Activated CD8-positive, alpha-beta memory T cell treated with anti-CD3 and anti-CD28 coated beads, Interleukin-2, amount 10 ng/mL, durations not matched to agents 7 days and 5 days (primary cell): Measurements from ENCODE around the gene MEF2D. TPM values are rescaled to one million over a fixed set of nuclear protein-coding genes. Genes with fewer than 3 reads are reported as not detected.
A peak's percentile ranks its signal among the peaks of the same experiment; 100 is the strongest.

Experiments used
- ATAC-seq: fragments of 150-1000 bp; cut with Tn5 transposase; one replicate; pipeline ENCODE4 v1.10.0; 2021; ENCODE audit warnings: moderate library complexity
- CTCF ChIA-PET: fragments of 350-600 bp; sonication (Branson Sonifier 250); formaldehyde crosslinking; loops from one replicate; lab custom pipeline; 2021; ENCODE audit warnings: antibody characterized with exemption; lab: Charles Lee
- DNase-seq: peaks from one replicate; pipeline ENCODE4 v3.0.0-alpha.2; 2020
- H3K27ac Mint-ChIP-seq: one replicate; pipeline ENCODE4 v1.8.0; 2021; ENCODE audit warnings: mild to moderate bottlenecking, mixed read lengths
- H3K27me3 Mint-ChIP-seq: one replicate; pipeline ENCODE4 v1.8.0; 2021; ENCODE audit warnings: mixed read lengths
- H3K36me3 Mint-ChIP-seq: one replicate; pipeline ENCODE4 v1.8.0; 2021; ENCODE audit warnings: mild to moderate bottlenecking, mixed read lengths
- H3K4me1 Mint-ChIP-seq: one replicate; pipeline ENCODE4 v1.8.0; 2021; ENCODE audit warnings: mixed read lengths
- H3K4me3 Mint-ChIP-seq: one replicate; pipeline ENCODE4 v1.8.0; 2021; ENCODE audit warnings: mild to moderate bottlenecking, moderate library complexity, mixed read lengths
- H3K9me3 Mint-ChIP-seq: one replicate; pipeline ENCODE4 v1.8.0; 2022; ENCODE audit warnings: low read depth, mixed read lengths
- total RNA-seq, 2 experiments: library from RNA; stranded (reverse); gene quantifications; one replicate each; pipeline ENCODE4 v1.2.3, GENCODE V29; 2021

The MEF2D gene
- total RNA-seq, 2 experiments from 2014 or later, result 57.1 to 63.1 TPM

DNA sequence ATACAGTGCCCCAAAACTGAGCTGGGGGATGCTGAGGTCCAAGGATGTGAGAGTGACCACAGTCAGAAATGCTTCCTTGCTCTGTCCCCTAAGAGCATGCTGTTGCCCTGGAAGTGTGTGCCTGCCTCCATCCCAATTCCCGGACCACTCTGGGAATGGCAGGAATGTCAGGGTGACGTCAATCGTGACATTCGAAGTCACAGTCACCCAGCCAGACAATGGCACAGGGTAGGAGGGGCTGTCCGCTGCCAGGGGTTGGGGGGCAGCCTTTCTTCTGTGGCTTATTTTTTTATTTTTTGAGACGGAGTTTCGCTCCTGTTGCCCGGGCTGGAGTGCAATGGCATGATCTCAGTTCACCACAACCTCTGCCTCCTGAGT is 22.3 kb downstream of the MEF2D start:
- Mint-ChIP-seq H3K27me3 (no peaks in the 10 kb centered on the region), H3K9me3 (no peaks in the 10 kb centered on the region), H3K36me3 (peaks cover 75% of the 10 kb centered on the region), H3K27ac (no peak overlapping the region), H3K4me3 (no peak overlapping the region), H3K4me1 (peaks cover 70% of the 10 kb centered on the region)
- DNase-seq, result no peak
- CTCF ChIA-PET, result interaction anchor here (2.6 to 17.1 kb wide), 2 partner anchors 19 to 130 kb away, joined by 8 to 372 read pairs; partner anchors contain the start of gene MEF2D
- no peak for ATAC-seq

DNA sequence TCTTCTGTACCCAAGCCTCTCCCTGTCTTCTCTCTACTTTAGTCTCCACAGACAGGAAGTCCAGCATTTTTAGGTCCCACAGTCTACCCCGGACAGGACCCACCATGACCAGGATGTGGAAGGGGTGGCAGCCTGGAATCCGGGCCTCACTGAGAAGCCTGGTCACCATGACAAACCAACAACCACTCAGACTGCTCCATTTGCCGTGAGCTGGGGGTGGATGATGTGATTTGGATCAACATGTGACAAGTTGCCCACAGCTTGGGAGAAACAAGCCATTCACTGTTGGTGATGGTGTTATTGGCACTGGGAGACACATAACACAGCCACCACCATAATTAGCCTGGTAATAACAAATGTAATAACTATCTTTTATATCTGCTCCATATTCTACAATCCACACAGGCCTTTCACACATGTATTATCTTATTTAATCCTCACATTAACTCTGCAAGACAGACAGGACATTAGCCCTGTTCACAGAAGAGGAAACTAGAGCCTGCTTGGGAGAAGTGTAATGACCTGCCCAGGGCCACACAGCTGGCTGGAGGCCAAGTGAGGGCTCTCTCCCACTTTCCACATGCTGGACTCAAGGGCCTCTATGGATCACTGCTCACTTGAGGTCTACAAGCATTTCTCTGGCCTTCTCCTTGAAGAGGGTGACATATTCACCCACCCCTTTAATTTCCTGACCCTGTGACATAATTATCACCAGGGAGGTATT is 22.9 kb downstream of the MEF2D start:
- CTCF ChIA-PET, result interaction anchor here (0.8 to 17.1 kb wide), 3 partner anchors 19 to 131 kb away, joined by 3 to 372 read pairs (median 8); partner anchors contain the start of gene MEF2D
- Mint-ChIP-seq H3K27me3 (no peaks in the 10 kb centered on the region), H3K27ac (no peak overlapping the region), H3K4me1 (peaks cover 65% of the 10 kb centered on the region), H3K9me3 (no peaks in the 10 kb centered on the region), H3K36me3 (peaks cover 74% of the 10 kb centered on the region), H3K4me3 (no peak overlapping the region)
- ATAC-seq (no peak), DNase-seq (no peak)

DNA sequence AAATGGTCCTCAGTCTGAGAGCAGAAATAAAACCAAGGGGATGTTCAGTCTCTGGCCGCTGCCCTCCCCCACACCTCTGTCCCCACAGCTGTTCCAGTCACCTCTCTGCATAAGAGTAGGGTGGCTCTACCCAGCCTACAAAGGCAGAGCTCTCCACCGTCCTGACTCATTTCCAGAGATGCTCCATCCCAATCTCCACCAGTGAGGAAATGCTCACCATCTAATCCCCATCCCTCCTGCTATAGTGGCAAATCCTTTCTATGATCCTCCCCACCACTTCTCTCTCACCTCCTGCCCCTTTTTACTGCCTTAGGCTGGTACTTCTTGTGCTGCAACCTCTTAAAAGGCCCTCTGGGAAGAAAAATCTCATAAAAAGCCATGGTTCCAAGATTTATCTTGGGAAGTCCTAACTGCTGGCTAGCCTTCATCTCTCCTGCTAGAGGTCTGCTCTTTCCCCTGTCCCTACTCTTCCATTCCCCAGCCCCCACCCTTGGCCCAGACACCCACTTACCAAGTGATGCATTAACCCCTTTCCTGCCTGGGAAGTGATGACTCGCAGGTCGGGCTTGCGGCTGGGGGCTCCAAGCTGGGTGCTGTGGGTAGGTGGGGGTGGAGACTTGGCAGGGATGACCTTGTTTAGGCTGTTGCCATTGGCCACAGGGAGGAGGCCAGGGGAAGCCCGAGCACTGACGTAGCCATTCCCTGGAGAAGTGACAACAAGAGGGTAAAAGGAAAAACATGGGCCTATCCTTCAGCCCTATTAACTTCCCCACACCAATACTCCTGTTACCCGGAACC is 23.9 kb downstream of the MEF2D start:
- Mint-ChIP-seq H3K4me3 (no peak overlapping the region), H3K4me1 (peaks cover 55% of the 10 kb centered on the region), H3K27ac (peak overlapping the region; percentile 3), H3K36me3 (peaks cover 68% of the 10 kb centered on the region), H3K9me3 (no peaks in the 10 kb centered on the region), H3K27me3 (no peaks in the 10 kb centered on the region)
- CTCF ChIA-PET, result interaction anchor here (0.8 to 17.1 kb wide), 3 partner anchors 20 to 132 kb away, joined by 3 to 372 read pairs (median 8); partner anchors contain the start of gene MEF2D
- DNase-seq, result no peak
- no peak for ATAC-seq

DNA sequence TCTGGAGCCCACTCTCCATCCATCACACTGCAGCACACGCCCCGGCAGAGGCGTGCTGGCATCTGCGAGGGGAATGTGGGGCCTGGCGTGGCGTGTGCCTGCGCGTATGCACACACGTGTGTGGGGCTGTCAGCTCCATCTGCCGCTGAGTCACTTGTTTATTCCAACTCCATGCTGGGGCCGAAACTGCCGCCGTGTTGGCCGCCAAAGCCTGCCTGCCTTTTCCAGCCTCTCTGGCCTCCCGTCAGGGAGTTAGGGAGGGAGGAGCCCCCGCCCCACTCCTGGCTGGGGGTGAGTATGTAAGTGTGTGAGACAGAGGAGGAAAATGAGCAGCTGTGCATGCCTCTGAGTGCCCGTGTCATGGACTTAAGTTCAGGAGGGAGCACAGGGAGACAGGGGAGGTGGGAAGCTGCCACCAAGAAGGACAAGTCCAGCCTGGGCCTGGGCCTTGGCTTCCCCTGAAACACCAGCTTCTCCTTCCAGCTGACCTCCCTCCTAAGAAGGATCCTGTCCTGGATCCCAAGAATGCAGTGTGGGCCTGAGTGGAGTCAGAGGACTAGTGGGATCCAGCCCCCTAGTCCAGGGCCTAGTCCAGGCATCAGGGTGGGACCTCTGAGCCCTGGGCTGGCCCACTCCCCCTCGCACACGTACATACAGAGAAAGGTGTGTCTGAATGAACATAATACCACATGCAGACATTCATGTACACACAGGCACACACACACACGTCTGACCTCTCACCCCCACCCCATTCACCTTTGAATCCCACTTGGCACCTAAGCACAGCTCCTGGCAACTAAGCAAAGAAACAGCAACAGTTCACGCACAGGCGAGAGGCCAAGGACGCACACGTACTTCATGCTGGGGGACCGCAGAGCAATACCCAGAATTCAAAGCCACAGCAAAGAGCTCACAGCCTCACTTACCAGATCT is 24.7 kb downstream of the MEF2D start:
- peaks cover 62% of the 10 kb centered on the region for H3K36me3 Mint-ChIP-seq
- CTCF ChIA-PET, result no interaction called here
- no peaks in the 10 kb centered on the region for H3K27me3 Mint-ChIP-seq
- peaks cover 46% of the 10 kb centered on the region for H3K4me1 Mint-ChIP-seq
- H3K4me3 Mint-ChIP-seq, result no peak overlapping the region
- ATAC-seq (no peak), DNase-seq (no peak)
- H3K27ac Mint-ChIP-seq, result peak overlapping the region; percentile 26
- H3K9me3 Mint-ChIP-seq, result no peaks in the 10 kb centered on the region

DNA sequence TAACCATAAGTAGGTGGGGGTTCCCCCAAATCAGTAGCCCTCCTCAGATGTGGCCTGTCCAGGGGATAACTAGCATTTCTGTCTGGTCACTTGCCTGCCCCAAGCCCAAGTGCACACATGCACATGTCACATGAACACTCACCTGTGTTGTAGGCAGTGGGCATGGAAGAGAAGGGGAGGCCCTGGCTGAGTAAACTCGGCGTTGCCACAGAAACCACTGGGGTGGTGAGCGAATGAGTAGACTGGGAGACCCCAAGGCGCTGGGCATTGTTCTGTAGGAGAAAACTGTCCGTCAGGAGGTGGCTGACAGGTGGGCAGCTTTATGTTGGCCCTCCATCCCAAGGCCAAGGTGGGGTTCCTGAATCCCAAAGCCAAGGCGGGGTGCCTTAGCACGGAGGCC is 25.6 kb downstream of the MEF2D start:
- Mint-ChIP-seq H3K27me3 (no peaks in the 10 kb centered on the region), H3K4me1 (peaks cover 38% of the 10 kb centered on the region), H3K4me3 (no peak overlapping the region), H3K36me3 (peaks cover 54% of the 10 kb centered on the region), H3K27ac (no peak overlapping the region), H3K9me3 (no peaks in the 10 kb centered on the region)
- CTCF ChIA-PET, result no interaction called here
- DNase-seq (no peak), ATAC-seq (no peak)

DNA sequence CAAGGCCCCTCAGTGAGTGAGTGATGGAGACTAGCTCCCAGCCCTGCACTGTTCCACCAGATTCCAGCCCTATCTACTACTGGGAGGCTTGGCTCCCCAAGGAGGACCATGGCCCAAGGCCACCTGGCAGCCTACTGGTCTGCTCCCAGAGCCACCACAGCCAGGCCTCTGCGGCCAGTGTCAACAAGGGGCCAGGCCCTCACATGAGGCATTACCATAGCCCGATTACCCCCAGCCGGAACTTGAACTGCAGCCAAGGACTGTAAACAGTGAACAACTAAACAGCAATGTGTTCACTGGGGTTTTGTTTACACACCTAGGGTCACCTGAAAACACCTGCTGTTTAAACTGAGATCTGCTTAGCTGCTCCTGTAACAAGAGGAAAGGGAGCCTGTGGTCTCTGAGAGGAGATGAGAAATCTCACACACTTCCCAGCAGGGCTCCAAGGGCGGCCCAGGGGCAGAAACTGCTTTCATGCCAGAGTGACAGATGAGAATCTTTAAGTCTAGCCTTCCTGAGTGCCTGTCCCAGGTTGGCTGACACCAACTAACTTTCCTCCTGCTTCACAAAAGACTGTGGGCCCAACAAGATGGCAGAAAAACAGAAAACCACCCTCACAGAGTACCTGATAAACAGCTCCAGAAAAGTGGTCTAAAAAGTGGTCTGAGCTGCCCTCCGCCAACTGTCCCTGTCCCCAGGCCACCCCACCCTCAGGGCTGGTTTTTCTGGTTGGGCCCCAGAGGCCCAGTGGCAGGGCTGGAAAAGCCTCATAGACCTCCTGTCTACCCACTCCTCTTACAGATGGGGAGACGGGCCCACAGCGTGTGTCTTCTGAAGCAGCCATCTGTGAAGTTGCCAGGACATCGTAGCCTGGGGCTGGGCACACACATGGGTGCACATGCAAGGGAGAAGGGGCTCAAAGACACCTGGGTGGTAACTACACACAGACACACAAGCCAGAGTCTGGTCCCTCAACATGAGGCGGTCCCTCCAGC is 28.8 kb downstream of the MEF2D start:
- Mint-ChIP-seq H3K27ac (no peak overlapping the region), H3K4me3 (no peak overlapping the region), H3K36me3 (peaks cover 45% of the 10 kb centered on the region), H3K4me1 (peaks cover 37% of the 10 kb centered on the region), H3K9me3 (no peaks in the 10 kb centered on the region), H3K27me3 (no peaks in the 10 kb centered on the region)
- ATAC-seq (no peak), DNase-seq (no peak)
- CTCF ChIA-PET, result interaction anchor here (2.1 to 3.8 kb wide), 3 partner anchors 9 to 87 kb away, joined by 6 to 24 read pairs (median 19); no protein-coding TSS in a partner anchor

DNA sequence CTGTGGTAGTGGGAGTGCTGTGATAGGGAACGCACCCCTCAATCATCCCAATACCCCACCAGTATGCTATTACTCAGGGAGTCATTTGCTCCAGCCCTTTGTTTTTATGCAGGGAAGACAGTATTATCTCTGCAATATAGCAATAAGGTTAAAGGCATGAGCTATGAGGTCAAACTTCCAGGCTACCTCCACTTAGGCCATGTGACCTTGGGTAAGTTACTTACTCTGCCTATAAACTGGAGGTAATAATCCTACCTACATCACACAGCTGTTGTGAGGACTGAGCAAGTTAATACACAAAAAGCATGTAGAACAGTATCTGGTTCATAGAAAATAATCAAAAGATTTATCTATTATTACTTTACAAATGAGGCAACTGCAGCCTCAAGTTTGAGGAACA is 30.1 kb downstream of the MEF2D start:
- ATAC-seq (no peak), DNase-seq (no peak)
- CTCF ChIA-PET, result interaction anchor here (1.1 to 3.8 kb wide), 4 partner anchors 9 to 85 kb away, joined by 4 to 24 read pairs (median 12); no protein-coding TSS in a partner anchor
- Mint-ChIP-seq H3K4me1 (peaks cover 23% of the 10 kb centered on the region), H3K9me3 (no peaks in the 10 kb centered on the region), H3K4me3 (no peak overlapping the region), H3K27me3 (no peaks in the 10 kb centered on the region), H3K27ac (no peak overlapping the region), H3K36me3 (peaks cover 33% of the 10 kb centered on the region)

DNA sequence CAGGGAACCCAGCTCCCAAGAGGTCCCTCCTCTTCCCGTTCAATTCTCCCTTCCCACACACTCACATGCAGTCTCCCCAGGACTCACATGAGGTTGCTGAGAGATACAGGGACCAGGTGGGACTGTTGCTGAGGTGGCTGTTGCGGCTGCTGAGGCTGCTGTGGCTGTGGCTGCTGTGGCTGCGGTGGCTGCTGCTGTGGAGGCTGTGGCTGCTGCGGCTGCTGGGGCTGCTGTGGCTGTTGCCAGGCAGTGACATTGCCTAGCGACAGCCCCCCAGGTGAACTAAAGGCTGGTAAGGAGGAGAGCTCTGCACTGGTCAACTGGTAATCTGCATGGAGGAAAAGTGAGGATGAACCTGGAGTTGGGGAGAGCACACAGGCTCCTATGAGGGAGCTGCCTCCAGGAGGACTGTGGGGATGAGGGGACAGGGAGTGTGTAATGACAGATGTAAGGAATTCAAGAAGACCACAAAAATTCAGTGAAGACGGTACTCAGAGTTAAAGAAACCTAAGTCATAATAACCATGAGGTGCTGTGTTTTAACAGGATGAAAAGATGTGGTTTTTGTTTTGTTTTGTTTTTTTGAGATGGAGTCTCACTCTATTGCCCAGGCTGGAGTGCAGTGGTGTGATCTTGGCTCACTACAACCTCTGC is 31.8 kb downstream of the MEF2D start:
- DNase-seq (no peak), ATAC-seq (no peak)
- H3K4me1 Mint-ChIP-seq, result peaks cover 17% of the 10 kb centered on the region
- H3K4me3 Mint-ChIP-seq, result no peak overlapping the region
- H3K27me3 Mint-ChIP-seq, result no peaks in the 10 kb centered on the region
- no peaks in the 10 kb centered on the region for H3K9me3 Mint-ChIP-seq
- H3K27ac Mint-ChIP-seq, result peak overlapping the region; percentile 53
- peaks cover 23% of the 10 kb centered on the region for H3K36me3 Mint-ChIP-seq
- CTCF ChIA-PET, result interaction anchor here (1.2 to 3.8 kb wide), 3 partner anchors 12 to 84 kb away, joined by 4 to 24 read pairs (median 19); no protein-coding TSS in a partner anchor

DNA sequence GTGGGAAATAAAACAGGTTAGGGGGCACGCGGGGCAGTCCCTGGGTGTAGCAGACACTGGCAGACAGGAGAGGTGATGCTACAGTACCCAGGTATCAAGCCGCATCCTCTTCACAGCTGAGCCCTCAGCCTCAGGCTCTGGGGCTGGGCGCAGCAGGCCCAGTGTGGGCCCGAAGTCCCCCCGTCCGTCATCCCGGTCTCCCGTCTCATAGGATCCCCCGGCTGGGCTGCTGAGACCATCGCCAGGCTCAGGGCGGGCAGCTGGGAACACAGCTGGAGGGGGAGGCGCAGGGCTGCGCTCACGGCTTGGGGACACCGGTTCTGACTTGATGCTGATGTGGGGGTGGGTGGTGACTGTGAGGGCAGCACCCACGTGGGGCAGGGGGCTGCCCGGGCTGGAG is 32.7 kb downstream of the MEF2D start:
- no peak for DNase-seq
- no peak for ATAC-seq
- H3K27me3 Mint-ChIP-seq, result no peaks in the 10 kb centered on the region
- no peak overlapping the region for H3K27ac Mint-ChIP-seq
- no peak overlapping the region for H3K4me3 Mint-ChIP-seq
- no peaks in the 10 kb centered on the region for H3K9me3 Mint-ChIP-seq
- peaks cover 17% of the 10 kb centered on the region for H3K36me3 Mint-ChIP-seq
- H3K4me1 Mint-ChIP-seq, result peaks cover 17% of the 10 kb centered on the region
- CTCF ChIA-PET, result interaction anchor here (0.7 kb wide), 1 partner anchor 64 kb away, joined by 3 read pairs; no protein-coding TSS in a partner anchor

DNA sequence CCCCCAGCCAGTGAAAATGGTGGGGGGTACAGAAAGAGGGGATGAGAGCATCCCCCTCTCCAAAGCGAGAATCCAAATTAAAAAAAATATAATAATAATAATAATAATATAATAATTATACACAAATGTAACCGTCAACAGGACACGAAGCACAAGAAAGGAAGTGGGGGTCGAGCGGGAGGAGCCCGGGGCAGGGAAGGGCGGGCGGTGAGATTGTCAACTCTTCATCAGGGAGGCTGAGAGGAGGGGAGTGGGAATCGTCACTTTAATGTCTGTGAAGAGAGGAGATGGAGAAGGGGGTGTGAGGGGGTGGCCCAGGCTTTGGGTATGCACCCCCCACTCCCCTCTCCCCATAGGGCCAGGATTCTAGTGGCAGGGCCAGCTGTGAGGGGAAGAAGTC is 33.2 kb downstream of the MEF2D start:
- H3K4me3 Mint-ChIP-seq, result no peak overlapping the region
- no peaks in the 10 kb centered on the region for H3K27me3 Mint-ChIP-seq
- DNase-seq (no peak), ATAC-seq (no peak)
- no peaks in the 10 kb centered on the region for H3K9me3 Mint-ChIP-seq
- no peak overlapping the region for H3K27ac Mint-ChIP-seq
- peaks cover 17% of the 10 kb centered on the region for H3K36me3 Mint-ChIP-seq
- CTCF ChIA-PET, result interaction anchor here (0.7 to 1.8 kb wide), 2 partner anchors 10 to 65 kb away, joined by 3 to 5 read pairs; no protein-coding TSS in a partner anchor
- peaks cover 17% of the 10 kb centered on the region for H3K4me1 Mint-ChIP-seq

DNA sequence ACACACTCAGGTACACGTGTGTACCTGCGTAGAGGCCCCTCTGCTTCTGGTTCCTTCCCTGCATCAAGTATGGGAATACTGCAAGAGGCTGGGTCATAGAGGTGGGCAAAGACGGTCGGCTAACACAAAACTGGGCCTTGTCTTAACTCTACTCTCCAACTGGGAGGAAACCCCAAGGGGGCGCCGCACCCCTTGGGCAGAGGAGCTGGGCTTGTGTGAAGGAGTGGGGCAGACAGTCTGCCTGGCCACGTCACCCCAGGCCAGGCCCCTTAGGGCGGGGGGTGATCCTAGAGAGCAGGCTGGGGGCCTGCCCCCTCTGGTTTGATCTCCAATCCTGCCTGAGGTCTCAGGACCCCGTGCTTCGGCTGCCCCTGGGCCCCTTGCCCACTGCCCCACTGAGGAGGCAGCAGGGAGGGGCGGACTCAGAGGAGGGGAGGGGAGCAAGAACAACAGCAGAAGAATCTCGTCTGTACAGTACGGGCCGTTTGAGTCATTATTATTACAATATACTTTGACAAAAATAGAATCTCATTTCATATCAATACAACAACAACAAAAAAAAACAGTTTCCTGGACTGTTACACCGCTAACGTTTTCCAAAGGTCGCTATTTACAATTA is 34.7 kb downstream of the MEF2D start:
- no peak for DNase-seq
- H3K36me3 Mint-ChIP-seq, result peaks cover 11% of the 10 kb centered on the region
- H3K27ac Mint-ChIP-seq, result no peak overlapping the region
- peaks cover 17% of the 10 kb centered on the region for H3K4me1 Mint-ChIP-seq
- H3K27me3 Mint-ChIP-seq, result no peaks in the 10 kb centered on the region
- no peak for ATAC-seq
- no peak overlapping the region for H3K4me3 Mint-ChIP-seq
- CTCF ChIA-PET, result interaction anchor here (1.5 to 2.5 kb wide), 4 partner anchors 8 to 117 kb away, joined by 4 to 11 read pairs (median 6); no protein-coding TSS in a partner anchor
- no peaks in the 10 kb centered on the region for H3K9me3 Mint-ChIP-seq
